AG10803 (cell line): ENCODE results near the gene TNS1.
"Not testable (repeated sequence)": the region's sequence is repeated elsewhere in the genome, so short reads cannot be mapped to it uniquely, and the experiment has no call there.

ENCODE experiments used
- DNase-seq: peaks from one replicate; pipeline ENCODE4 v3.0.0; 2010; ENCODE audit warnings: low read depth
- H3K4me3 ChIP-seq: 2 replicates; pipeline ENCODE4 v1.5.1; 2011; ENCODE audit warnings: mild to moderate bottlenecking, low read length, control low read depth
- TF ChIP-seq, protein P1 (sequence below): conservative IDR thresholded peaks from 2 replicates; pipeline ENCODE4 v1.5.1; 2011; ENCODE audit warnings: mild to moderate bottlenecking, low read length, control low read depth, inconsistent platforms

TNS1 gene

GRCh38 chr2:218020966-218021535 is 18.3 kb upstream of the TNS1 start:
- TF ChIP-seq, protein P1, sequence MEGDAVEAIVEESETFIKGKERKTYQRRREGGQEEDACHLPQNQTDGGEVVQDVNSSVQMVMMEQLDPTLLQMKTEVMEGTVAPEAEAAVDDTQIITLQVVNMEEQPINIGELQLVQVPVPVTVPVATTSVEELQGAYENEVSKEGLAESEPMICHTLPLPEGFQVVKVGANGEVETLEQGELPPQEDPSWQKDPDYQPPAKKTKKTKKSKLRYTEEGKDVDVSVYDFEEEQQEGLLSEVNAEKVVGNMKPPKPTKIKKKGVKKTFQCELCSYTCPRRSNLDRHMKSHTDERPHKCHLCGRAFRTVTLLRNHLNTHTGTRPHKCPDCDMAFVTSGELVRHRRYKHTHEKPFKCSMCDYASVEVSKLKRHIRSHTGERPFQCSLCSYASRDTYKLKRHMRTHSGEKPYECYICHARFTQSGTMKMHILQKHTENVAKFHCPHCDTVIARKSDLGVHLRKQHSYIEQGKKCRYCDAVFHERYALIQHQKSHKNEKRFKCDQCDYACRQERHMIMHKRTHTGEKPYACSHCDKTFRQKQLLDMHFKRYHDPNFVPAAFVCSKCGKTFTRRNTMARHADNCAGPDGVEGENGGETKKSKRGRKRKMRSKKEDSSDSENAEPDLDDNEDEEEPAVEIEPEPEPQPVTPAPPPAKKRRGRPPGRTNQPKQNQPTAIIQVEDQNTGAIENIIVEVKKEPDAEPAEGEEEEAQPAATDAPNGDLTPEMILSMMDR = no peak
- no peak overlapping the region for H3K4me3 ChIP-seq
- no peak for DNase-seq

GRCh38 chr2:218020281-218020680 is 17.5 kb upstream of the TNS1 start:
- no peak for DNase-seq
- TF ChIP-seq, protein P1 = no peak
- H3K4me3 ChIP-seq = no peak overlapping the region

- H3K4me3 ChIP-seq = no peak overlapping the region
- no peak for DNase-seq
- TF ChIP-seq, protein P1 = no peak
Observed at GRCh38 chr2:218019411-218020060, 16.7 kb upstream of the TNS1 start.

DNA sequence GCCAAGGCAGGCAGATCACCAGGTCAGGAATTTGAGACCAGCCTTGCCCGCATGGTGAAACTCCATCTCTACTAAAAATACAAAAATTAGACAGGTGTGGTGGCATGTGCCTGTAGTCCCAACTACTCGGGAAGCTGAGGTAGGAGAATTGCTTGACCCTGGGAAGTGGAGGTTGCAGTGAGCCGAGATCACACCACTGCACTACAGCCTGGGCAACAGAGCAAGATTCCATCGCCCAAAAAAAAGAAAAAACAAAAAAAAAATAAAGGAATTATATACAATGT is 16.0 kb upstream of the TNS1 start:
- DNase-seq, H3K4me3 ChIP-seq: not testable (repeated sequence)

DNA sequence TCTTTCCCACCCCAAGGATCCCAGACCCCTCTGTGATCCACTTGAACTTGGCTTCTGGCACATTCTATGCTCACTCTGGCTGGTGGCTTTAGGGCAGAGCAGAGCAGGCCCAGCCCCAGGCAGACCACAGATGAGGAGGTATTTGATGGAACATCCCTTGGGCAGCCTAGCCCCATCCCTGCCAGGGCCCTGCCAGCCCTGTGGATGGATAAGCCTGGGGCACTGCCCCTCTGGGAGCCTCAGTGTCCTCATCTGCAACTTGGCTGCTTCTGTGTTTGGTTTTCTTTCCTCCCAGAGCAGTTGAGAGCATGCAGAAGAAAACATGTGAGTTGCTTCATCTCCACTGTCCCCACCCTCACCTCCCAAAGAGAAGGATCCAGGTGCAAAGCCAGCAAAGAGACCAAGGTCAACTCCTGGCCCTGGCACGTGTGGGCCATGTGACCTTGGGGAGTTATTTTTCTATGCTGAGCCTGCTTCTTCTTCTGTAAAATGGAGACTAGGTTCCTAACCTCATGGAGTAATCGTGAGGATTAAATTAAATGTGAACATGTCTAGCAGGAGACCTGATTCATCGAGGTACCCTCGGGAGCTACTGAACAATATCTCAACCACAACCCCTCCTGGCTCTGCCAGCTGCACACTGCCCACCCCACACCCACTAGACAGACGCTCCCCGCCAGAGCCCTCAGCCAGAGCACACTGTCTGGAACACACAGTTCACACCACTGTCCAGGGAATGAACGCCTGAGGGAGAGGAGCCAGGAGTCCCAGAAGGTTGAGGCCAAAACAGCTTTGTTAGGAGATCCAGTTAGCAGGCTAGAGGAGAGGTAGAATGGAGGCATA is 14.6 kb upstream of the TNS1 start:
- DNase-seq = no peak
- TF ChIP-seq, protein P1 = no peak
- H3K4me3 ChIP-seq = no peak overlapping the region

GRCh38 chr2:218016810-218017209 is 14.0 kb upstream of the TNS1 start:
- DNase-seq = no peak
- H3K4me3 ChIP-seq = no peak overlapping the region
- TF ChIP-seq, protein P1 = no peak

GRCh38 chr2:218015586-218016521 is 13.1 kb upstream of the TNS1 start:
- TF ChIP-seq, protein P1 = no peak
- no peak overlapping the region for H3K4me3 ChIP-seq
- DNase-seq = no peak
